GM21423 (cell line): ENCODE data around the gene ATG4B.
"Not testable (repeated sequence)": the region's sequence is repeated elsewhere in the genome, so short reads cannot be mapped to it uniquely, and the experiment has no call there.

Experiments
- ATAC-seq: cut with Tn5 transposase; IDR thresholded peaks from one replicate; pipeline ENCODE4 v1.9.1; 2021; ENCODE audit warnings: mild to moderate bottlenecking, moderate library complexity; ENCODE audit not compliant: unreplicated experiment

ATG4B gene

GRCh38 chr2:241660593-241661213 lies 23.2 kb downstream of the ATG4B start:
- ATAC-seq = no peak

GRCh38 chr2:241662731-241663130 lies 25.2 kb downstream of the ATG4B start:
- ATAC-seq = not testable (repeated sequence)

GRCh38 chr2:241665731-241666440 lies 28.4 kb downstream of the ATG4B start:
- no peak for ATAC-seq

- no peak for ATAC-seq
These were observed 29.3 kb downstream of the ATG4B start for GRCh38 chr2:241666627-241667400.

GRCh38 chr2:241668354-241668753 lies 30.9 kb downstream of the ATG4B start:
- no peak for ATAC-seq

GRCh38 chr2:241668839-241669238 lies 31.3 kb downstream of the ATG4B start:
- no peak for ATAC-seq

- no peak for ATAC-seq
These were observed 33.0 kb downstream of the ATG4B start for GRCh38 chr2:241670333-241671110.

GRCh38 chr2:241671457-241672240 lies 34.2 kb downstream of the ATG4B start:
- no peak for ATAC-seq

- ATAC-seq = no peak
These were observed 35.0 kb downstream of the ATG4B start for GRCh38 chr2:241672243-241673188.

GRCh38 chr2:241673189-241673663 lies 35.7 kb downstream of the ATG4B start:
- no peak for ATAC-seq

GRCh38 chr2:241673797-241674725 lies 36.6 kb downstream of the ATG4B start:
- ATAC-seq = no peak

GRCh38 chr2:241675885-241676284 lies 38.4 kb downstream of the ATG4B start:
- no peak for ATAC-seq

GRCh38 chr2:241676665-241677064 lies 39.2 kb downstream of the ATG4B start:
- ATAC-seq = no peak

- no peak for ATAC-seq
These were observed 39.9 kb downstream of the ATG4B start for GRCh38 chr2:241677392-241677791.

- no peak for ATAC-seq
These were observed 40.8 kb downstream of the ATG4B start for GRCh38 chr2:241678307-241678706.

- no peak for ATAC-seq
These were observed 41.5 kb downstream of the ATG4B start for GRCh38 chr2:241678784-241679540.

GRCh38 chr2:241680044-241680443 lies 42.6 kb downstream of the ATG4B start:
- no peak for ATAC-seq
